ENCODE measurements around the gene MAP4K4. TPM values are rescaled to one million over a fixed set of nuclear protein-coding genes. Genes with fewer than 3 reads are reported as not detected.

Gene MAP4K4
- total and polyA plus RNA-seq, 2 of the 13 experiments (the other 11 are each of a cell fraction or from before 2014, with no cell fraction given): 105 to 264 TPM

DNA sequence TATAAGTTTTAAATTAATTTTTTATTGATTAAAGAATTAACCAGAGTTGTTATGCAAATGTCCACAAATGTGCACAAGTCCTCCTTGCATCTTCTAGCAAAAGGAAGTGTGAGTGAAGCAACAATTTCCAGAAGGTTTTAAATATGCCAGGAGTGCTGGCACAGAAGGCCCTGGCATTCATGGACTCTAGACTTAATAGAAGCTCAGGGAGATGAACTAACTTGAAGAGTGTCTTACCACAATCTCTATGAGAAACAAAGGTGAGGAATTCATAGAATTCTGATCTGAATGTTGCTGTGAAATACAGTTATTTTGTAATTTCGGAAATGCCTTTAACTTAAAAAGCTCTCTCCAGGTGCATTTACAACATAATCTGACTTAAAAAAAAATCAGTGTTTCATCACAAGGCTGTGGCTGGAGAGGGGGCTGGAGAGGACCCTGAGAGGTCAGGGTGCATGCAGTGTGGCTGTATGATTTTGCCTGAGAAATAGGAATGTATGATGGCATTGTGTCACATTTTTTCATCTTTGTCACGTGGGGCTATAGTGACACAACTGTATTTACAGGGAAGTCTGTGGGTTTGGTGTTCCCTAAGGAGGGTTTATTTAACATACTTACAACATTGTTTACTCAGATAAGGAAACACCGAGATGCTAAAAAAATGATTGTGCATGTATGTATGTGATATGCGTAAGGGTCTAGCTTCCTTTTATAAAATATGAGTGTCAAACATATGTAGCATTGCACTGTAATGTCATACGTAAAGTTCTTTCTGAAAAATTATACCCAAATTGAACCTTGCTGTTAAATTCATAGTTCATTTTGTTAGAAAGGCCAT is 66.2 kb downstream of the MAP4K4 start (continued):
- TF ChIP-seq, protein P1, sequence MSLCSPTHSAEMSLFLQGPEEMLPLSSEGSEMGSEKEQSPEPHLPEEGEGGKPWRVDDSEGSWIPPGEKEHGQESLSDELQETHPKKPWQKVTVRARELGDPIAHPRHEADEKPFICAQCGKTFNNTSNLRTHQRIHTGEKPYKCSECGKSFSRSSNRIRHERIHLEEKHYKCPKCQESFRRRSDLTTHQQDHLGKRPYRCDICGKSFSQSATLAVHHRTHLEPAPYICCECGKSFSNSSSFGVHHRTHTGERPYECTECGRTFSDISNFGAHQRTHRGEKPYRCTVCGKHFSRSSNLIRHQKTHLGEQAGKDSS (CRISPR knock-in tag; IDR thresholded peaks at IDR 0.05; ENCODE audit: borderline replicate concordance, low read depth): no peak
- TF ChIP-seq, protein P2, sequence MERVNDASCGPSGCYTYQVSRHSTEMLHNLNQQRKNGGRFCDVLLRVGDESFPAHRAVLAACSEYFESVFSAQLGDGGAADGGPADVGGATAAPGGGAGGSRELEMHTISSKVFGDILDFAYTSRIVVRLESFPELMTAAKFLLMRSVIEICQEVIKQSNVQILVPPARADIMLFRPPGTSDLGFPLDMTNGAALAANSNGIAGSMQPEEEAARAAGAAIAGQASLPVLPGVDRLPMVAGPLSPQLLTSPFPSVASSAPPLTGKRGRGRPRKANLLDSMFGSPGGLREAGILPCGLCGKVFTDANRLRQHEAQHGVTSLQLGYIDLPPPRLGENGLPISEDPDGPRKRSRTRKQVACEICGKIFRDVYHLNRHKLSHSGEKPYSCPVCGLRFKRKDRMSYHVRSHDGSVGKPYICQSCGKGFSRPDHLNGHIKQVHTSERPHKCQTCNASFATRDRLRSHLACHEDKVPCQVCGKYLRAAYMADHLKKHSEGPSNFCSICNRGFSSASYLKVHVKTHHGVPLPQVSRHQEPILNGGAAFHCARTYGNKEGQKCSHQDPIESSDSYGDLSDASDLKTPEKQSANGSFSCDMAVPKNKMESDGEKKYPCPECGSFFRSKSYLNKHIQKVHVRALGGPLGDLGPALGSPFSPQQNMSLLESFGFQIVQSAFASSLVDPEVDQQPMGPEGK (CRISPR knock-in tag; IDR thresholded peaks at IDR 0.05): peak; percentile 72
- TF ChIP-seq BRCA1 (CRISPR knock-in tag; IDR thresholded peaks at IDR 0.05) (no peak), FOSL2 (CRISPR knock-in tag; IDR thresholded peaks at IDR 0.05) (peak; percentile 84), XBP1 (CRISPR knock-in tag; IDR thresholded peaks at IDR 0.05) (no peak), ELF3 (CRISPR knock-in tag; IDR thresholded peaks at IDR 0.05) (peak; percentile 94), EP300 (IDR thresholded peaks at IDR 0.05; ENCODE audit: low read depth in 2 of 2, low read length in 2 of 2) (peak; percentile 55 to 97; a peak in 2 of 4 replicates), EP300 (CRISPR knock-in tag; IDR thresholded peaks at IDR 0.05; ENCODE audit: borderline replicate concordance) (peak; percentile 87), NFYB (CRISPR knock-in tag; IDR thresholded peaks at IDR 0.05) (0 out of 2 replicates have a peak, but pooled peaks have one; percentile 10), MEIS1 (CRISPR knock-in tag; IDR thresholded peaks at IDR 0.05; ENCODE audit: borderline replicate concordance) (0 out of 2 replicates have a peak, but pooled peaks have one; percentile 4), REPIN1 (CRISPR knock-in tag; IDR thresholded peaks at IDR 0.05; ENCODE audit: borderline replicate concordance, low read depth) (no peak), ZNF780A (CRISPR knock-in tag; IDR thresholded peaks at IDR 0.05) (no peak), YEATS4 (CRISPR knock-in tag; IDR thresholded peaks at IDR 0.05; ENCODE audit: borderline replicate concordance) (no peak)
- TF ChIP-seq, protein P3, sequence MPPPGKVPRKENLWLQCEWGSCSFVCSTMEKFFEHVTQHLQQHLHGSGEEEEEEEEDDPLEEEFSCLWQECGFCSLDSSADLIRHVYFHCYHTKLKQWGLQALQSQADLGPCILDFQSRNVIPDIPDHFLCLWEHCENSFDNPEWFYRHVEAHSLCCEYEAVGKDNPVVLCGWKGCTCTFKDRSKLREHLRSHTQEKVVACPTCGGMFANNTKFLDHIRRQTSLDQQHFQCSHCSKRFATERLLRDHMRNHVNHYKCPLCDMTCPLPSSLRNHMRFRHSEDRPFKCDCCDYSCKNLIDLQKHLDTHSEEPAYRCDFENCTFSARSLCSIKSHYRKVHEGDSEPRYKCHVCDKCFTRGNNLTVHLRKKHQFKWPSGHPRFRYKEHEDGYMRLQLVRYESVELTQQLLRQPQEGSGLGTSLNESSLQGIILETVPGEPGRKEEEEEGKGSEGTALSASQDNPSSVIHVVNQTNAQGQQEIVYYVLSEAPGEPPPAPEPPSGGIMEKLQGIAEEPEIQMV (CRISPR knock-in tag; IDR thresholded peaks at IDR 0.05; ENCODE audit: low read depth): no peak
- TF ChIP-seq, protein P4, sequence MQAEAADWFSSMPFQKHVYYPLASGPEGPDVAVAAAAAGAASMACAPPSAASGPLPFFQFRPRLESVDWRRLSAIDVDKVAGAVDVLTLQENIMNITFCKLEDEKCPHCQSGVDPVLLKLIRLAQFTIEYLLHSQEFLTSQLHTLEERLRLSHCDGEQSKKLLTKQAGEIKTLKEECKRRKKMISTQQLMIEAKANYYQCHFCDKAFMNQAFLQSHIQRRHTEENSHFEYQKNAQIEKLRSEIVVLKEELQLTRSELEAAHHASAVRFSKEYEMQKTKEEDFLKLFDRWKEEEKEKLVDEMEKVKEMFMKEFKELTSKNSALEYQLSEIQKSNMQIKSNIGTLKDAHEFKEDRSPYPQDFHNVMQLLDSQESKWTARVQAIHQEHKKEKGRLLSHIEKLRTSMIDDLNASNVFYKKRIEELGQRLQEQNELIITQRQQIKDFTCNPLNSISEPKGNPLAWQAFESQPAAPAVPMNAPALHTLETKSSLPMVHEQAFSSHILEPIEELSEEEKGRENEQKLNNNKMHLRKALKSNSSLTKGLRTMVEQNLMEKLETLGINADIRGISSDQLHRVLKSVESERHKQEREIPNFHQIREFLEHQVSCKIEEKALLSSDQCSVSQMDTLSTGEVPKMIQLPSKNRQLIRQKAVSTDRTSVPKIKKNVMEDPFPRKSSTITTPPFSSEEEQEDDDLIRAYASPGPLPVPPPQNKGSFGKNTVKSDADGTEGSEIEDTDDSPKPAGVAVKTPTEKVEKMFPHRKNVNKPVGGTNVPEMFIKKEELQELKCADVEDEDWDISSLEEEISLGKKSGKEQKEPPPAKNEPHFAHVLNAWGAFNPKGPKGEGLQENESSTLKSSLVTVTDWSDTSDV (CRISPR knock-in tag; IDR thresholded peaks at IDR 0.05): no peak
- TF ChIP-seq, protein P5, sequence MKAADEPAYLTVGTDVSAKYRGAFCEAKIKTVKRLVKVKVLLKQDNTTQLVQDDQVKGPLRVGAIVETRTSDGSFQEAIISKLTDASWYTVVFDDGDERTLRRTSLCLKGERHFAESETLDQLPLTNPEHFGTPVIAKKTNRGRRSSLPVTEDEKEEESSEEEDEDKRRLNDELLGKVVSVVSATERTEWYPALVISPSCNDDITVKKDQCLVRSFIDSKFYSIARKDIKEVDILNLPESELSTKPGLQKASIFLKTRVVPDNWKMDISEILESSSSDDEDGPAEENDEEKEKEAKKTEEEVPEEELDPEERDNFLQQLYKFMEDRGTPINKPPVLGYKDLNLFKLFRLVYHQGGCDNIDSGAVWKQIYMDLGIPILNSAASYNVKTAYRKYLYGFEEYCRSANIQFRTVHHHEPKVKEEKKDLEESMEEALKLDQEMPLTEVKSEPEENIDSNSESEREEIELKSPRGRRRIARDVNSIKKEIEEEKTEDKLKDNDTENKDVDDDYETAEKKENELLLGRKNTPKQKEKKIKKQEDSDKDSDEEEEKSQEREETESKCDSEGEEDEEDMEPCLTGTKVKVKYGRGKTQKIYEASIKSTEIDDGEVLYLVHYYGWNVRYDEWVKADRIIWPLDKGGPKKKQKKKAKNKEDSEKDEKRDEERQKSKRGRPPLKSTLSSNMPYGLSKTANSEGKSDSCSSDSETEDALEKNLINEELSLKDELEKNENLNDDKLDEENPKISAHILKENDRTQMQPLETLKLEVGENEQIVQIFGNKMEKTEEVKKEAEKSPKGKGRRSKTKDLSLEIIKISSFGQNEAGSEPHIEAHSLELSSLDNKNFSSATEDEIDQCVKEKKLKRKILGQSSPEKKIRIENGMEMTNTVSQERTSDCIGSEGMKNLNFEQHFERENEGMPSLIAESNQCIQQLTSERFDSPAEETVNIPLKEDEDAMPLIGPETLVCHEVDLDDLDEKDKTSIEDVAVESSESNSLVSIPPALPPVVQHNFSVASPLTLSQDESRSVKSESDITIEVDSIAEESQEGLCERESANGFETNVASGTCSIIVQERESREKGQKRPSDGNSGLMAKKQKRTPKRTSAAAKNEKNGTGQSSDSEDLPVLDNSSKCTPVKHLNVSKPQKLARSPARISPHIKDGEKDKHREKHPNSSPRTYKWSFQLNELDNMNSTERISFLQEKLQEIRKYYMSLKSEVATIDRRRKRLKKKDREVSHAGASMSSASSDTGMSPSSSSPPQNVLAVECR (CRISPR knock-in tag; IDR thresholded peaks at IDR 0.05; ENCODE audit: borderline replicate concordance): peak; percentile 62; the same call in 1 of the 2 replicates
